ENCODE data around the gene STARD13. TPM values are rescaled to one million over a fixed set of nuclear protein-coding genes. Genes with fewer than 3 reads are reported as not detected.

The STARD13 gene
- total RNA-seq, 1 donor from 2014 or later, result 8.9 TPM

DNA sequence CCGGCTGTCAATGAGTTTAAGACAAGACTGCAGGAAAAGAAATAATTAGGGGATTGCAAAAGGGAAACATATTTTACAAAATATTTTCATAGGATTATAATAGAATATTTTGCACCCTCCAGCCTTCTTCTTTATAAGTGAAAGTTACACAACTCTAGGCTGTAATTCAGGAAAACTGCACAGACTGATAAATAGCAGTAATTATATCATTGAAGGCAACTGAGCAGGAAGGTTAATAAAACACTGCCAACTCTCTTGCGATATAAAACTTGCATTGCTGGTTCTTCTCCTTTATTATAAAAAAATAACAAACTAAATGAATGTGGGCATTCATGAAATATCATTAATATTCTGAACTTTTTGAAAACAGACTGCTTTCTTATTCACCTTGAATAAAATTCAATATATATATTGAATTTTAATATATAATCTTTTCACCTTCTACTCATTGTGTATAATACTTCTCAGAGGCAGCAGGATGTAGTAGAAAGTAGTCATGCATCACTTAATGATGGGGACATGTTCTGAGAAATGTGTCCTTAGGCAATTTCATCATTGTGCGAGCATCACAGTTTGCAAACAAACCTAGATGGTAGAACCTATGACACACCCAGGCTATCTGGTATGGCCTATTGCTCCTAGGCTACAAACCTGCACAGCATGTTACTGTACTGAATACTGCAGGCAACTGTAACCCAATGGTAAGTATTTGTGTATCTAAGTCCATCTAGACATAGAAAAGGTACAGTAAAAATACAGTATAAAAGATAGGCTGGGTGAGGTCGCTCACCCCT, 24.9 kb upstream of the STARD13 start:
- TF ChIP-seq, protein P1, sequence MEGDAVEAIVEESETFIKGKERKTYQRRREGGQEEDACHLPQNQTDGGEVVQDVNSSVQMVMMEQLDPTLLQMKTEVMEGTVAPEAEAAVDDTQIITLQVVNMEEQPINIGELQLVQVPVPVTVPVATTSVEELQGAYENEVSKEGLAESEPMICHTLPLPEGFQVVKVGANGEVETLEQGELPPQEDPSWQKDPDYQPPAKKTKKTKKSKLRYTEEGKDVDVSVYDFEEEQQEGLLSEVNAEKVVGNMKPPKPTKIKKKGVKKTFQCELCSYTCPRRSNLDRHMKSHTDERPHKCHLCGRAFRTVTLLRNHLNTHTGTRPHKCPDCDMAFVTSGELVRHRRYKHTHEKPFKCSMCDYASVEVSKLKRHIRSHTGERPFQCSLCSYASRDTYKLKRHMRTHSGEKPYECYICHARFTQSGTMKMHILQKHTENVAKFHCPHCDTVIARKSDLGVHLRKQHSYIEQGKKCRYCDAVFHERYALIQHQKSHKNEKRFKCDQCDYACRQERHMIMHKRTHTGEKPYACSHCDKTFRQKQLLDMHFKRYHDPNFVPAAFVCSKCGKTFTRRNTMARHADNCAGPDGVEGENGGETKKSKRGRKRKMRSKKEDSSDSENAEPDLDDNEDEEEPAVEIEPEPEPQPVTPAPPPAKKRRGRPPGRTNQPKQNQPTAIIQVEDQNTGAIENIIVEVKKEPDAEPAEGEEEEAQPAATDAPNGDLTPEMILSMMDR (conservative IDR thresholded peaks at IDR 0.05; ENCODE audit: low read depth, low read length), result no peak
- no peak overlapping the region for H3K4me3 ChIP-seq (ENCODE audit: low read depth, low read length)
- DNase-seq (ENCODE audit: low read depth), result no peak

DNA sequence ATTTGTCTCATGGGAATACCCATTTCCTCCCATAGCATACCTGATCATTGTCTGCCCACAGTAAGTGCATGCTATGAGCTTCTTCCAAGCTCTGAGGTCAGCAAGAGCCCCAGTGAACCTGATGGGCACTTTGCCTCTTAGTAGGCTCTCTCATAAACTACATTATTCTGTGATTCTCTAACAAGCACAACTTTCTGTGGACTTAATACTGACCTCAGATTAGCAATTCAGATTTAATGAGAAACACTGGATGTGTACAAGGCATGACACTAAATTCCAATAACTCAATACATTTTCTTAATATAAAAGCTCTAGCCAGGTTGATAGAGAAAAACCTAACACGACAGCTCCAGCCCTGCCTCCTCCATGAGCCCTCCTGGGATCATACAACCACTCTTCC, 23.3 kb upstream of the STARD13 start:
- H3K4me3 ChIP-seq (ENCODE audit: low read depth, low read length), result no peak overlapping the region
- no peak for DNase-seq (ENCODE audit: low read depth)
- TF ChIP-seq, protein P1 (conservative IDR thresholded peaks at IDR 0.05; ENCODE audit: low read depth, low read length), result no peak

DNA sequence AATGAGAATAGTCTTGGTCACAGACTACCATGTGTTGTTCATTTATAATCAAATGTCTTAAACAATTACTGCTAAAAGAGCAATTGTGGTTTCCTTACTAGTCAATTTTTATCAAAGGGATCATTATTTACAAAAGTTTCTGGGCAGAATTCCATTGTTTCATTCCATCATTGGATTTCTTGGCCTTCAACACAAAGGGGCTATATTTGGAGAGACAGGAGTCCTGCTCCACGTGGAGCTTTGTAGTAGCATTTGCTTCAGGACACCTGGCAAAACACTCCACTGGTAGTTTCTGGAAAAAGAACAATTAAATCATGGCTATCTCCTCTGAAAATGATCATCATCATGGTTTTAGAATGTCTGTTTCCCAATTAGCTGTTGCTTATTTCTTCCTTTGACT, 22.3 kb upstream of the STARD13 start:
- H3K4me3 ChIP-seq (ENCODE audit: low read depth, low read length), result no peak overlapping the region
- TF ChIP-seq, protein P1 (conservative IDR thresholded peaks at IDR 0.05; ENCODE audit: low read depth, low read length), result no peak
- DNase-seq (ENCODE audit: low read depth), result no peak

DNA sequence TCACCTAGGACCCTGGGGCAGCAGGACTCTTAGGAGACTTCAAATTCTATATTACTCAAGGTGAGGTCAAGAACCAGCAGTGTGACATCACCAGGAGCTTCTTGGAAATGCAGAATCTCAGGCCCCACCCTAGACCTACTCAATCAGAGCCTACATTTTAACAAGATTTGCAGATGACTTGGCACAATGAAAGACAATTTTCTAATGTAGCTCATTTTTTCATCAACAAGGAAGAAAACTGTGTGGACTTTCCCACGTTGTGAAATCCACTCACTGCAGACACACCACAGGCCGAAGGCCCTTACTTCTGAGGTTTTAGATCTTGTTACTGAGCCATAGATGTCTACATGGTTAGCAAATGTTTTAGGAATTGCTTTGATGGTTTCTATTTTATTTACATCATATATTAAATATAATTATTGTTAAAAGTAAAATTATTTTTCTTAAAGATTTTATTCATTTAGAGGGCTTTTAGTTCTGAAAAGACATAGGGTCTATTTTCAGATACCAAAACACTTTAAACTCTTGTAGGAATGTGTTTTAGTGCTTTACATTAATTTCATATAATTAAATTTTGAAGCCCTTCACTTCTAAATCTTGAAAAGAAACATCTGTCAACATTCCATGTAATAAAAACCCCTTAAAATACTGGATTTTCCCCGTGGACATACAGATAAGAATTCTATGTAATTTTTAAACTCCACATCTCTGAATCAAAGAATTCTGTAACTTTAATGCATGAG, 18.5 kb upstream of the STARD13 start:
- no peak for DNase-seq (ENCODE audit: low read depth)
- TF ChIP-seq, protein P1 (conservative IDR thresholded peaks at IDR 0.05; ENCODE audit: low read depth, low read length), result no peak
- no peak overlapping the region for H3K4me3 ChIP-seq (ENCODE audit: low read depth, low read length)

DNA sequence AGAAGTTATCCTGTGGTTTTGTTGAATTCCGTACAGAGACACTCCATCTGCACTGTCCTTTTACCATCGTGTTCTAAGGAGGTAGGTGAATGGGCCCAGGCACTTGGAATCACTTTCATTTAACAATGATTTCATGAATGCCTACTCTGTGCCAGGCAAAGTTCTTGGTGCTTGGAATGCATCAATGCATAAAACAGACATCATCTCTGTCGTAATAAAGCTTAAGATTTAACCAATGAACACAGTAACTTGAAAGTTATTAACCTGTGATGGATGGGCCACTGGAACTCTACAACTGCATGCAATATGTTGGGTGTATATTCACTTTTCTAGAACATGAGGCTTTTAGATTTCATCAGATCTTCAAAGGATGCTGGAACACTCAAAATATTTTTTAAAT, 14.1 kb upstream of the STARD13 start:
- no peak for DNase-seq (ENCODE audit: low read depth)
- H3K4me3 ChIP-seq (ENCODE audit: low read depth, low read length), result peak overlapping the region; percentile 20
- TF ChIP-seq, protein P1 (conservative IDR thresholded peaks at IDR 0.05; ENCODE audit: low read depth, low read length), result no peak

DNA sequence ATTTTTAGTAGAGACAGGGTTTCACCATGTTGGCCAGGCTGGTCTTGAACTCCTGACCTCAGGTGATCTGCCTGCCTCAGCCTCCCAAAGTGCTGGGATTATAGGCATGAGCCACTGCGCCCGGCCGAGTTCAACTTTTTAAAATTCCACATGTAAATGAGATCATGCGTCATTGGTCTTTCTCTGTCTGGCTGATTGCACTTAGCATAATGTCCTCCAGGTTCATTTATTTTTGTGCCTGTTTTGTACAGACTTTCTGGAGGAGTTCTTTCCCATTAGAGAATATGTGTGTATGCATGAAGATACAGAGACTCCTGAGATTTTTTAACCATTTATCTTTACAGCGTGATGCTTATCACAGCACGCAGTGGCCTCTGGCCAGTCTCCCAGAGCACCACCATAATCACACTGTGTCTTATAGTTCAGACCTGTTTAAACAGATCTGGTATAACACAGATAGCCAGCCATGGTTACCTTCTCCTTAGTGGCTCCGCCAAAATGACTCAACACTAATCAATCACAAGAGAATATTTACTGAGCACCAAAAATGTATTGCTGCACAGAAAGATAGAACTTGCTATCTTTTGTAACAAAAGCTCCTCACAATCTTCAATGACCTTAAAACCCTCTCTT, 11.4 kb upstream of the STARD13 start:
- DNase-seq (ENCODE audit: low read depth), result no peak
- TF ChIP-seq, protein P1 (conservative IDR thresholded peaks at IDR 0.05; ENCODE audit: low read depth, low read length), result no peak
- no peak overlapping the region for H3K4me3 ChIP-seq (ENCODE audit: low read depth, low read length)

Measured in epithelial cell of proximal tubule (primary cell).